Spleen (tissue), 7 donors: ENCODE results near the gene C9orf72.

Source experiments
- POLR2AphosphoS5 ChIP-seq, 3 donors: sonication (generic); formaldehyde crosslinking; IDR thresholded peaks; one replicate each; pipeline ENCODE4 v1.5.1; 2017; ENCODE audit warnings: antibody characterized with exemption in 3 of 3
- TF ChIP-seq, protein P1 (sequence below), 11 experiments: fragments of 200-600 bp in 7 of 11; fragments of 450-650 bp in 4 of 11; sonication (generic) in 4 of 11; IDR thresholded peaks in 8 of 11; conservative IDR thresholded peaks in 3 of 11; 1 replicate in 7 of 11; 2 replicates in 4 of 11; pipeline versions ENCODE4 v1.4.0 to v1.8.0; 2016 to 2021; ENCODE audit warnings: antibody characterized with exemption in 11 of 11, inconsistent platforms in 4 of 11, mild to moderate bottlenecking in 1 of 11
- donor health status: DM: no; HTN: no; CAD: no; lungs with moderate emphysema.
- donor health status: DM: no; HTN: no; CAD: no.
- donor health status: DM: no; HTN: no; CAD: no.

DNA sequence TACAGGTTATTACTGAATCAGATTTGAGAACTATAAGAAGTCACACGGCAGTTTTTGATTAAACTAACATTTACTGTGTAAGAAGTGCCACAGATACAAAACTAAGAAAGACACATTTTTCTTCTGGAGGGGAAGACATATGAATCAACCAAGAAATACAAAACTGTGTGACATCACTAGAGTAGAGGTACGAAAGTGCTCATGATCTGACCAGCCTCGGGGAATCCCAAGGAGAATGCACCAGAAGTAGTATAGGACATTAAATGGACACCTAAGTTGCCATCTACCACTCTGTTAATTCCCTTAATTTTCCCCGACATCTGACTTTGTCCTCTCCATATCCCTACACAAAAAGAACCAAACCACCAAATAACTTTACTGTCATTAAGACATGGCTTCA is 54.5 kb downstream of the C9orf72 start:
- no peak for TF ChIP-seq POLR2AphosphoS5 (IDR thresholded peaks at IDR 0.05)
- TF ChIP-seq, protein P1, sequence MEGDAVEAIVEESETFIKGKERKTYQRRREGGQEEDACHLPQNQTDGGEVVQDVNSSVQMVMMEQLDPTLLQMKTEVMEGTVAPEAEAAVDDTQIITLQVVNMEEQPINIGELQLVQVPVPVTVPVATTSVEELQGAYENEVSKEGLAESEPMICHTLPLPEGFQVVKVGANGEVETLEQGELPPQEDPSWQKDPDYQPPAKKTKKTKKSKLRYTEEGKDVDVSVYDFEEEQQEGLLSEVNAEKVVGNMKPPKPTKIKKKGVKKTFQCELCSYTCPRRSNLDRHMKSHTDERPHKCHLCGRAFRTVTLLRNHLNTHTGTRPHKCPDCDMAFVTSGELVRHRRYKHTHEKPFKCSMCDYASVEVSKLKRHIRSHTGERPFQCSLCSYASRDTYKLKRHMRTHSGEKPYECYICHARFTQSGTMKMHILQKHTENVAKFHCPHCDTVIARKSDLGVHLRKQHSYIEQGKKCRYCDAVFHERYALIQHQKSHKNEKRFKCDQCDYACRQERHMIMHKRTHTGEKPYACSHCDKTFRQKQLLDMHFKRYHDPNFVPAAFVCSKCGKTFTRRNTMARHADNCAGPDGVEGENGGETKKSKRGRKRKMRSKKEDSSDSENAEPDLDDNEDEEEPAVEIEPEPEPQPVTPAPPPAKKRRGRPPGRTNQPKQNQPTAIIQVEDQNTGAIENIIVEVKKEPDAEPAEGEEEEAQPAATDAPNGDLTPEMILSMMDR (IDR thresholded peaks at IDR 0.05 in 8 of 11, conservative IDR thresholded peaks at IDR 0.05 in 3 of 11): no peak
